HUES64 (cell line): ENCODE data around the gene ISG20L2.

ENCODE experiments used
- H3K27ac ChIP-seq: 2 replicates; pipeline ENCODE4 v1.7.0; 2013; ENCODE audit warnings: low read depth, low read length, inconsistent platforms
- H3K27me3 ChIP-seq: 2 replicates; pipeline ENCODE4 v1.6.1; 2013; ENCODE audit warnings: mild to moderate bottlenecking, low read length; ENCODE audit not compliant: insufficient read depth
- H3K36me3 ChIP-seq: 2 replicates; pipeline ENCODE4 v1.6.1; 2013; ENCODE audit warnings: mild to moderate bottlenecking, low read length; ENCODE audit not compliant: insufficient read depth
- H3K4me1 ChIP-seq: 2 replicates; pipeline ENCODE4 v1.6.1; 2013; ENCODE audit warnings: mild to moderate bottlenecking, low read length, moderate library complexity; ENCODE audit not compliant: insufficient read depth
- H3K4me3 ChIP-seq: 2 replicates; pipeline ENCODE4 v1.5.1; 2013; ENCODE audit warnings: mild to moderate bottlenecking, low read length, moderate library complexity
- H3K9ac ChIP-seq: 2 replicates; pipeline ENCODE4 v1.6.1; 2013; ENCODE audit warnings: mild to moderate bottlenecking, low read depth, low read length
- H3K9me3 ChIP-seq: 2 replicates; pipeline ENCODE4 v1.6.1; 2013; ENCODE audit warnings: low read depth, low read length; ENCODE audit not compliant: insufficient read depth
- WGBS: fragments of 150-250, 120-280 bp; methylation state at CpG from one replicate; pipeline ENCODE4 v1.1.7; 2013; ENCODE audit warnings: missing lambda C conversion rate; 5-methylcytosine and 5-hydroxymethylcytosine counted together

ISG20L2 gene

DNA sequence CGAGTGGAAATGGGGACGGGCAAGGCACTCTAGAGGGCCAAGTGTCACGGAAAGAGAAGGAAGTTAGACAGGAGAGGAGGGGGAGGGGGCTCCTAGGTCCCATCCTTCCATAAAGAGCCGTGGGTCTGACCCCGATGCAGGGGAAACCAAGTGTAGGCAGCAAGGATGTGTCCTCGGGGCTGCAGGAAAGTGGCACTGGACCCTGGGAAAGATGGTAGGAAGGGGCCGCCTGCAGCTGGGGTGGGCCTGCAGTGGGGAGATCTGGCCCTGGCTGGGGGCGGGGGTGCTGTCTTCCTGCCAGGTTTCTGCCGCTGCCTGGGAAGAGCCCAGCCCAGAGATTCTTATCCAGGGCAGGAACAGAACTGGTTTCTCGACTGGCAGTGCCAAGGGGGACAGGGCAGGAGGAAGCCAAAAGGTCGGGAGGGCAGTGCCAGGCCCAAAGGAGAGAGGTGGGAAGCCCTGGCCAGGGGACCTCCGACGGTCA is 36.1 kb downstream of the ISG20L2 start:
- Histone ChIP-seq H3K27me3 (no peaks in the 10 kb centered on the region; the same call in 1 of the 2 replicates), H3K9ac (peak overlapping the region; percentile 59), H3K9me3 (no peaks in the 10 kb centered on the region), H3K36me3 (no peaks in the 10 kb centered on the region), H3K27ac (peak overlapping the region; percentile 92), H3K4me3 (peak overlapping the region; percentile 39), H3K4me1 (peaks cover 52% of the 10 kb centered on the region)
- WGBS, result 6% methylated on average over 13 of the region's 13 CpGs

DNA sequence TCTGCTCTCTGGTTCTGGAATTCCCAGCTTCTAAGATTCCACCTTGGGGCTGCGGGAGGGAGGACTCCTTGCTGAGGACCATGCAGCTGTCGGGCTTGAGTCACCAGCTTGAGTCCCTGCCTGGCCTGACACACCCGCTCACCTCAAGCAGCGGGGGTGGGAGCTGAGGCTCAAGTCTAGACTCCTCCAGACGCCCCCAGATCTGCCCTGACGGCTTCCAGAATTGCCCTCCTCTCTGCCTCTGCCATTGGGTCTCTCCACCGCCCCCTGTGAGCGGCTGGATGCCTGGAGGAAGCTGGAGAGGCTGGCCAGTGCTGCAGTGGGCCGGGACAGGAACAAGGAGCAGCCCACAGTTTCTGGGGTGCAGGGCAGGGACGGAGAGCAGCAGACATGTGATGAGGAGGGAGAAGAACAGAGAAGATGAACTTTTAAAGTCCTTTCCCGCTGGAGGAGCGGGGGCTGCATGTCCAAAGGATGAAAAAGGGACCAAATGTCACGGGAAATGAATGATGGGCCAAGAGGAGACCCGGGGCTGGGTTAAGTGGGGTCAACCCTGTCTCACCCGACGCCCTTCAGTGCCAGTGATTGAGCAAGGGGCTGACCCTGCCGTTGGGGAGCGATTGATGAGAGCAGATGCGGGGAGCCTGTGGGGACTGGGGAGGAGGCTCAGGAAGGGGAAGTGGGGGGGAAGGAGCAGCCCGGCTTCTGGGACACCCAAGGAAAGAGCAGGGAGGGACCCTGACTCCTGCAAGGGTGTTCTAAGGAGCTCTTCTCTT is 36.7 kb downstream of the ISG20L2 start:
- no peaks in the 10 kb centered on the region; the same call in 1 of the 2 replicates for H3K27me3 ChIP-seq
- peak overlapping the region; percentile 39 for H3K4me3 ChIP-seq
- WGBS, result 16% methylated on average over 20 of the region's 20 CpGs
- H3K4me1 ChIP-seq, result peaks cover 52% of the 10 kb centered on the region
- no peaks in the 10 kb centered on the region for H3K9me3 ChIP-seq
- no peaks in the 10 kb centered on the region for H3K36me3 ChIP-seq
- H3K9ac ChIP-seq, result peak overlapping the region; percentile 59
- peak overlapping the region; percentile 92; the same call in 1 of the 2 replicates for H3K27ac ChIP-seq

- H3K36me3 ChIP-seq, result no peaks in the 10 kb centered on the region
- H3K4me1 ChIP-seq, result peaks cover 52% of the 10 kb centered on the region
- peak overlapping the region; percentile 21; the same call in 1 of the 2 replicates for H3K9ac ChIP-seq
- H3K9me3 ChIP-seq, result no peaks in the 10 kb centered on the region
- H3K27me3 ChIP-seq, result no peaks in the 10 kb centered on the region; the same call in 1 of the 2 replicates
- peak overlapping the region; percentile 92; the same call in 1 of the 2 replicates for H3K27ac ChIP-seq
- peak overlapping the region; percentile 39; the same call in 1 of the 2 replicates for H3K4me3 ChIP-seq
- 40% methylated on average over 10 of the region's 10 CpGs for WGBS
Measured at GRCh38 chr1:156691191-156691590, 37.4 kb downstream of the ISG20L2 start.

DNA sequence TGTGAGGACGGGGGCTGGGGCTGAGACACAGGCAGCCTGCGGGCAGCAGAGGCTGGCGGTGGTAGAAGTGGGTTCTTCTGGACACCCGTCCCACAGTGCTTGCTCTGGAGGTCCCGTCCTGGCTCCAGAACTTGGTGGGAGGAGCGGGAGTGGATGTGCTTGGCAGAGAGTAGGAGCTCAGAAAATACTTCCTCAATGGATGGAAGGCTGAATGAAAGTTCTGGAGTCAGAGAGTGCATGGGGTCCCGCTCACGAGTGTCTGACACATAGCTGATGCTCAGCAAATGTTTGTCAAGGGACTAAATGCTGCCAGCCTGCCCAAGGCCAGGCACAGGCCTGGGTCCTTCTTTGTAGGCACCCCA is 37.9 kb downstream of the ISG20L2 start:
- whole genome bisulfite sequencing, result 66% methylated on average over 8 of the region's 8 CpGs
- H3K9ac ChIP-seq, result no peak overlapping the region

DNA sequence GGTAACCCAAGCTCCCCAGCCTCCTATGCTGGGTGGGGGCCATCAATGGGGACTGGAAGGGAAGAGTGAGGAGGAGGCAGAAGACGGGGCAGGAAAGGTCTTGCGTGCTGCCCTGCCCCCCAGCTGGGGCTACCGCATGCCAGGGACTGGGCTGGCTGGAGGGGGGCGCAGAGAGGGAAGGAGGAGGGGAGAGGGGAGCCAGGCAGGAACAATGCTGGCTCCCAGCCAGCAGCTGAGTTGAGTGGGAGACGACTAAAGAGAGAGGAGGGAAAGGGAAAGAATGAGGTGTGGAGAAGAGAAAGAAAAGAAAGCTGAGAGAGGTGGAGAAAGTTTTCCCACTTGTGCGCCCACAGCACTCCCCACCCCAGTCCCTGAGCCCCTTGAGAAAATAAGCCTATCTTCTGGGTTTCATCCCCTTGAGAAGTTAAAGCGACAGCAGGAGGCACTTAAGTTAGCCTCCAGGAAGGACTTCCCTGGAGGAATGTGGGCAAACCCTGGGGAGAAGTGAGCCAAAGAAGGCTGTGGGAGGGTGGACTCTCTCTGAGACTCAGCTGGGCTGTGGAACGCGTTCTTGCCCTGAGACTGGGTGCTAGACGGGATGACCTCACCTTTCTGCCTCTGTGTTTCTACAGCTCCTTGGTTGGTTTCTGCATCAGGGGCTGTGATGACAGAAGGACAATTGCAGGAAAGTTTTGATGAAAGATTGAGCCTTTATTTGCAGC is 38.5 kb downstream of the ISG20L2 start:
- 24% methylated on average over 10 of the region's 10 CpGs for WGBS
- H3K27ac ChIP-seq, result no peak overlapping the region
- no peaks in the 10 kb centered on the region; the same call in 1 of the 2 replicates for H3K27me3 ChIP-seq
- peaks cover 52% of the 10 kb centered on the region for H3K4me1 ChIP-seq
- H3K9ac ChIP-seq, result no peak overlapping the region
- H3K4me3 ChIP-seq, result peak overlapping the region; percentile 44
- H3K9me3 ChIP-seq, result no peaks in the 10 kb centered on the region
- no peaks in the 10 kb centered on the region for H3K36me3 ChIP-seq

More for the DNA sequence above, 37.9 kb downstream of the ISG20L2 start:
- Histone ChIP-seq H3K4me3 (peak overlapping the region; percentile 44; the same call in 1 of the 2 replicates), H3K36me3 (no peaks in the 10 kb centered on the region), H3K27me3 (no peaks in the 10 kb centered on the region; the same call in 1 of the 2 replicates), H3K4me1 (peaks cover 52% of the 10 kb centered on the region), H3K27ac (no peak overlapping the region), H3K9me3 (no peaks in the 10 kb centered on the region)

DNA sequence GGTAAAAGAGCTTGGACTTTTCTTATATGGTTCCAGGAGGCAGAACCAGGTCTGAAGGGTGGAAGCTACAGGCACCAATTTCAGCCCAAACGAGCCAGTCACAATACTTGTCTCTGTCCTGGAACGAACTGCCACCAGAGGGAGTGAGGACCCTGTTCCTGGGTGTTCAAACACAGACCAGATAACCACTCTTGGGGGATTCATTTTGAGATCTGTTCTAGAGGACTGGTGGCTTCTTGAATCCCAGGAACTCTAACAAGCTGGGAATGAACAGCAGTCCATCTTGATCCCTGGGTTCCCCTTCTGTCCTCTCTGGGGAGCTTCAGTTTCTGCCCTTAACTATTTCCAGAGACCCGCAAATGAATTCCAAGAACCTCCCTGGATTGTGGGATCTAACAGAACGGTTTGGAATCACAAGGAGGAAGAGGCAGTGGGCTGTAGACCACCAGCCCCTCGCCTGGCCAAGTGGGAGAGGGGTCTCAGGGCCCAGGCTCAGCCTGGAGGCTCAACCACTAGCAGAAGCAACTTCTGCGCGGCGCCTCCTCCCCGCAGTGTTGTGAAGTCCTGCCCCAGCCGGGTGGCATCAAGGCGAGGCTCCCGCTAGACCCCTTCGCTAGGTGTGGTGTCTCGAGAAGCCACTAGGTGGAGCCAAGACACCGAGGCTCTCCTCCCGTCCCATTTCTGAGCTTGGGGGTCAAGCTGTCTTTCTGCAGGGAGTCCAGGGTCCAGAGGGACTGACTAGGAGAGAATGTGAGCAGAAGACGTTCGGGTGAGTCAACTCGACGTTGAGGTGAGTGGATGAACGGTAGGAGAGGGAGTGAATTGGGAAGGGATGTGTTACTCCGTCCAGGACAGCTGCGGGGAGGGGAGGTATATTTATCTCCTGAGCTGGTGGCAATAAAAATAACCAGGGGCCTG is 39.3 kb downstream of the ISG20L2 start:
- H3K27me3 ChIP-seq, result no peaks in the 10 kb centered on the region; the same call in 1 of the 2 replicates
- WGBS, result 2% methylated on average over 23 of the region's 23 CpGs
- H3K27ac ChIP-seq, result no peak overlapping the region
- H3K4me1 ChIP-seq, result peaks cover 46% of the 10 kb centered on the region
- H3K9me3 ChIP-seq, result no peaks in the 10 kb centered on the region
- H3K9ac ChIP-seq, result no peak overlapping the region
- H3K4me3 ChIP-seq, result peak overlapping the region; percentile 44
- H3K36me3 ChIP-seq, result no peaks in the 10 kb centered on the region

- Histone ChIP-seq H3K9ac (no peak overlapping the region), H3K4me1 (0 out of 2 replicates have a peak, but pooled peaks cover 5% of the 10 kb centered on the region), H3K27me3 (peaks cover 3% of the 10 kb centered on the region; the same call in 1 of the 2 replicates), H3K4me3 (no peak overlapping the region), H3K9me3 (no peaks in the 10 kb centered on the region), H3K27ac (no peak overlapping the region), H3K36me3 (no peaks in the 10 kb centered on the region)
- 91% methylated on average over 5 of the region's 5 CpGs for WGBS
Measured at GRCh38 chr1:156684227-156684782, 44.3 kb downstream of the ISG20L2 start.

GRCh38 chr1:156682166-156682890 is 46.2 kb downstream of the ISG20L2 start:
- Histone ChIP-seq H3K4me1 (peaks cover 8% of the 10 kb centered on the region), H3K36me3 (no peaks in the 10 kb centered on the region)
- 73% methylated on average over 4 of the region's 5 CpGs for WGBS

DNA sequence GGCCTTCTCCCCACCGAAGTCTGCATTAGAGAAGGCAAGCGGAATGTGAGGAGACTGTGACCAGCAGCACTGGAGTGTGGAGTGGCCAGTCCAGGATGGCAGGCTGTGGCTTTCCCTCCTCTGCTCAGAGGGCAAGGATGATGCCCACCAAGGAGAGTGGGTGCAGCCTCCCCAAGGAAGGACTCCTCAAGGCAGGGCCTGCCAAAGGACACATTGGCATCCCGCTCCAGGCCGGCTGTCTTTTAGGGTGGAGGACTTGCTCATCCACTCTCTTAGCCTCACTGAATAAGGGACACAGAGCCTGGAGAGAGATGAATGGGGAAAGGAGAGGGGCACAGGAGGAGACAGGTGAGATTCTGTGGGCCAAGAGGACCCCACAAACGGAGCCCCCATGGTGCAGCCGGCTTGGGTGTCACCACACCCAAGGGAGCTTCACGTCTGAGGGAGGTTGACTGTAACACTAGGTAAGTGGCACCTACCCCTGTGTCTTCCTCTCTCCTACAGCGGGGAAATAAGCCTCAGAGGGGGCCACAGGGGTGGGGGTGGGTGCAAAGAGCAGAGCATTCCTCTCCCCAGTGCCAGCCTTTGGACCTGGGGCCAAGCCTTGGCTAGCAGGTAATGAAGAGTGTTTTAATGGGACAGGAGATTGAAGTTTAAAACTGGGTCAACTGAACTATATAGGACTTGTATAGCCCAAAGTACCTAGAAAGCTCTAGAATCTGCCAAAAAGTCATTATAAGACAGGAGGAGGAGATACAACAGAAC is 47.2 kb downstream of the ISG20L2 start:
- H3K27ac ChIP-seq, result no peak overlapping the region
- no peaks in the 10 kb centered on the region for H3K36me3 ChIP-seq
- peaks cover 8% of the 10 kb centered on the region for H3K4me1 ChIP-seq
- no peaks in the 10 kb centered on the region for H3K9me3 ChIP-seq
- H3K27me3 ChIP-seq, result peaks cover 7% of the 10 kb centered on the region
- H3K9ac ChIP-seq, result no peak overlapping the region
- 94% methylated on average over 7 of the region's 8 CpGs for WGBS
- no peak overlapping the region for H3K4me3 ChIP-seq

More at GRCh38 chr1:156682166-156682890, 46.2 kb downstream of the ISG20L2 start:
- H3K27me3 ChIP-seq, result peaks cover 7% of the 10 kb centered on the region; the same call in 1 of the 2 replicates
- H3K9me3 ChIP-seq, result no peaks in the 10 kb centered on the region
- no peak overlapping the region for H3K4me3 ChIP-seq
- no peak overlapping the region for H3K27ac ChIP-seq
- no peak overlapping the region for H3K9ac ChIP-seq
